Fibroblast of lung (primary cell): ENCODE measurements around the gene ACTR1B. TPM values are rescaled to one million over a fixed set of nuclear protein-coding genes. Genes with fewer than 3 reads are reported as not detected.

Experiments
- DNase-seq, 2 donors: peaks; one replicate each; pipeline versions ENCODE4 v3.0.0 to v3.0.0-alpha.2; 2010; ENCODE audit warnings: low read depth in 2 of 2
- H2AFZ ChIP-seq: 2 replicates; pipeline ENCODE4 v1.5.1; 2012; ENCODE audit warnings: low read length, control low read depth, inconsistent platforms
- H3K27ac ChIP-seq: 2 replicates; pipeline ENCODE4 v1.5.1; 2011; ENCODE audit warnings: low read length, control low read depth; ENCODE audit not compliant: insufficient read depth
- H3K27me3 ChIP-seq: 2 replicates; pipeline ENCODE4 v1.5.1; 2011; ENCODE audit warnings: mild to moderate bottlenecking, low read length; ENCODE audit not compliant: control insufficient read depth, insufficient read depth
- H3K36me3 ChIP-seq: 2 replicates; pipeline ENCODE4 v1.5.1; 2011; ENCODE audit warnings: low read length; ENCODE audit not compliant: control insufficient read depth, insufficient read depth
- H3K4me1 ChIP-seq: 2 replicates; pipeline ENCODE4 v1.5.1; 2011; ENCODE audit warnings: low read length; ENCODE audit not compliant: control insufficient read depth, insufficient read depth; ENCODE audit errors: extremely low read depth
- H3K4me2 ChIP-seq: 2 replicates; pipeline ENCODE4 v1.5.1; 2011; ENCODE audit warnings: low read length, control low read depth; ENCODE audit not compliant: insufficient read depth; ENCODE audit errors: extremely low read depth
- H3K4me3 ChIP-seq, 4 experiments: fragments of 200-600 bp in 1 of 4; sonication (generic) in 1 of 4; replicated peaks in 1 of 4; 2 replicates each; pipeline ENCODE4 v1.5.1; 2011 to 2016; ENCODE audit warnings: low read length in 4 of 4, low read depth in 3 of 4, mild to moderate bottlenecking in 3 of 4, control low read depth in 2 of 4, inconsistent platforms in 1 of 4, mixed read lengths in 1 of 4; ENCODE audit not compliant: insufficient read depth in 1 of 4; ENCODE audit errors: control extremely low read depth in 1 of 4
- H3K79me2 ChIP-seq: 2 replicates; pipeline ENCODE4 v1.5.1; 2012; ENCODE audit warnings: mild to moderate bottlenecking, low read length, inconsistent platforms; ENCODE audit not compliant: control insufficient read depth, insufficient read depth
- H3K9ac ChIP-seq: 2 replicates; pipeline ENCODE4 v1.5.1; 2011; ENCODE audit warnings: mild to moderate bottlenecking, low read length, control low read depth; ENCODE audit not compliant: insufficient read depth
- H3K9me3 ChIP-seq: 2 replicates; pipeline ENCODE4 v1.5.1; 2012; ENCODE audit warnings: low read depth, low read length; ENCODE audit not compliant: control insufficient read depth, insufficient read depth
- H4K20me1 ChIP-seq: 2 replicates; pipeline ENCODE4 v1.5.1; 2011; ENCODE audit warnings: low read length; ENCODE audit not compliant: control insufficient read depth, insufficient read depth; ENCODE audit errors: extremely low read depth
- EZH2 ChIP-seq: IDR thresholded peaks from 2 replicates; pipeline ENCODE4 v1.5.1; 2012; ENCODE audit warnings: low read length, control low read depth, mild to moderate bottlenecking; ENCODE audit errors: missing control alignments
- polyA plus RNA-seq, 2 donors: library from polyadenylated mRNA; depleted of rRNA in 1 of 2; stranded (reverse) in 1 of 2; unstranded in 1 of 2; fragments of >200 nt; gene quantifications; 2 replicates each; pipeline ENCODE4 v1.2.1, GENCODE V29; 2011 to 2012; ENCODE audit warnings: missing spikeins in 1 of 2
- total RNA-seq: library from RNA; depleted of rRNA; stranded (reverse); fragments of >200 nt; gene quantifications from 2 replicates; pipeline ENCODE4 v1.2.1, GENCODE V29; 2014
- TF ChIP-seq, protein P1 (sequence below), 2 donors: IDR thresholded peaks in 1 of 2; conservative IDR thresholded peaks in 1 of 2; 1 replicate in 1 of 2; 2 replicates in 1 of 2; pipeline ENCODE4 v1.5.1; 2011 to 2012; ENCODE audit warnings: low read length in 2 of 2, control low read depth in 1 of 2, inconsistent platforms in 1 of 2, low read depth in 1 of 2, mild to moderate bottlenecking in 1 of 2

ACTR1B gene
- total and polyA plus RNA-seq, 2 donors (not counting 1 experiment from before 2014, with no cell fraction given): 38.3 to 69.9 TPM

GRCh38 chr2:97701186-97701585 is 37.3 kb upstream of the ACTR1B start:
- TF ChIP-seq EZH2: no peak
- TF ChIP-seq, protein P1, sequence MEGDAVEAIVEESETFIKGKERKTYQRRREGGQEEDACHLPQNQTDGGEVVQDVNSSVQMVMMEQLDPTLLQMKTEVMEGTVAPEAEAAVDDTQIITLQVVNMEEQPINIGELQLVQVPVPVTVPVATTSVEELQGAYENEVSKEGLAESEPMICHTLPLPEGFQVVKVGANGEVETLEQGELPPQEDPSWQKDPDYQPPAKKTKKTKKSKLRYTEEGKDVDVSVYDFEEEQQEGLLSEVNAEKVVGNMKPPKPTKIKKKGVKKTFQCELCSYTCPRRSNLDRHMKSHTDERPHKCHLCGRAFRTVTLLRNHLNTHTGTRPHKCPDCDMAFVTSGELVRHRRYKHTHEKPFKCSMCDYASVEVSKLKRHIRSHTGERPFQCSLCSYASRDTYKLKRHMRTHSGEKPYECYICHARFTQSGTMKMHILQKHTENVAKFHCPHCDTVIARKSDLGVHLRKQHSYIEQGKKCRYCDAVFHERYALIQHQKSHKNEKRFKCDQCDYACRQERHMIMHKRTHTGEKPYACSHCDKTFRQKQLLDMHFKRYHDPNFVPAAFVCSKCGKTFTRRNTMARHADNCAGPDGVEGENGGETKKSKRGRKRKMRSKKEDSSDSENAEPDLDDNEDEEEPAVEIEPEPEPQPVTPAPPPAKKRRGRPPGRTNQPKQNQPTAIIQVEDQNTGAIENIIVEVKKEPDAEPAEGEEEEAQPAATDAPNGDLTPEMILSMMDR (conservative IDR thresholded peaks at IDR 0.05 in 1 of 2, IDR thresholded peaks at IDR 0.05 in 1 of 2; ENCODE audit: low read depth in 1 of 2, low read length in 2 of 2): no peak
- Histone ChIP-seq H3K4me3 (no peak overlapping the region), H3K4me1 (no peaks in the 10 kb centered on the region), H3K79me2 (no peaks in the 10 kb centered on the region), H3K36me3 (no peaks in the 10 kb centered on the region), H3K27me3 (no peaks in the 10 kb centered on the region), H3K27ac (no peak overlapping the region), H4K20me1 (no peaks in the 10 kb centered on the region), H2AFZ (no peak overlapping the region), H3K4me2 (no peak overlapping the region), H3K9ac (no peak overlapping the region), H3K9me3 (no peaks in the 10 kb centered on the region)
- no peak for DNase-seq

GRCh38 chr2:97699765-97700444 is 36.1 kb upstream of the ACTR1B start:
- Histone ChIP-seq H3K4me2 (no peak overlapping the region), H4K20me1 (no peaks in the 10 kb centered on the region), H3K27ac (no peak overlapping the region), H3K4me3 (no peak overlapping the region), H3K79me2 (no peaks in the 10 kb centered on the region), H3K36me3 (no peaks in the 10 kb centered on the region), H3K4me1 (no peaks in the 10 kb centered on the region), H3K9ac (no peak overlapping the region), H2AFZ (no peak overlapping the region), H3K9me3 (no peaks in the 10 kb centered on the region), H3K27me3 (no peaks in the 10 kb centered on the region)
- DNase-seq: peak; percentile 37 to 65
- no peak for TF ChIP-seq EZH2
- TF ChIP-seq, protein P1 (conservative IDR thresholded peaks at IDR 0.05 in 1 of 2, IDR thresholded peaks at IDR 0.05 in 1 of 2; ENCODE audit: low read depth in 1 of 2, low read length in 2 of 2): peak; percentile 80 to 84

DNA sequence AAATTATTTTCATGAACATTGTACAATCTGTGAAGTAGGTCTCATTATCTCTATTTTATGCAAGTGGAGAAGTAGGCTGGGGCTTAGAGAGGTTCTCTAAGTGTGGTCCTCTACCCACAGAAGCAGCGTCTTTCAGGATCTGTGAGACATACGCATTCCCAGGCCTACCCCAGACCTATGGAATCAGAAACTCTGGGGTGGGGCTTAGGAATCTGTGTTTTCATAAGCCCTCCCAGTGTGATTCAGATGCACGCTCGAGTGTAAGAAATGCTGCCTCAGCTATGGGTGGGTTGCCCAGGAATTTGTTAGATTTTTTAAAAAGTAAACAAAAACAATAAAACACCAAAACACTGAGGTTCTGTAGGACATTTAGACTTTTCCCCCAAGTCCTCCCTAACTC is 34.7 kb upstream of the ACTR1B start:
- no peaks in the 10 kb centered on the region for H4K20me1 ChIP-seq
- no peaks in the 10 kb centered on the region for H3K4me1 ChIP-seq
- no peak for TF ChIP-seq EZH2
- TF ChIP-seq, protein P1 (conservative IDR thresholded peaks at IDR 0.05 in 1 of 2, IDR thresholded peaks at IDR 0.05 in 1 of 2; ENCODE audit: low read depth in 1 of 2, low read length in 2 of 2): no peak
- H2AFZ ChIP-seq: no peak overlapping the region
- no peaks in the 10 kb centered on the region for H3K79me2 ChIP-seq
- no peaks in the 10 kb centered on the region for H3K27me3 ChIP-seq
- no peak overlapping the region for H3K4me3 ChIP-seq
- H3K9me3 ChIP-seq: no peaks in the 10 kb centered on the region
- DNase-seq: no peak
- H3K27ac ChIP-seq: no peak overlapping the region
- H3K4me2 ChIP-seq: no peak overlapping the region
- no peak overlapping the region for H3K9ac ChIP-seq
- no peaks in the 10 kb centered on the region for H3K36me3 ChIP-seq
